Karpas-422 (cell line): ENCODE measurements around the gene KRTAP5-1. TPM values are rescaled to one million over a fixed set of nuclear protein-coding genes. Genes with fewer than 3 reads are reported as not detected.

ENCODE experiments used
- DNase-seq: peaks from one replicate; pipeline ENCODE4 v3.0.0-alpha.2; 2015
- H2AFZ ChIP-seq: fragments of 200-600 bp; sonication (generic); 2 replicates; pipeline ENCODE4 v1.6.1; 2014; ENCODE audit warnings: antibody characterized with exemption, low read length, mixed read lengths
- H3K27ac ChIP-seq: fragments of 200-600 bp; sonication (generic); 2 replicates; pipeline ENCODE4 v1.5.1; 2014; ENCODE audit warnings: mild to moderate bottlenecking, low read length, moderate library complexity
- H3K27me3 ChIP-seq: fragments of 200-600 bp; sonication (generic); 2 replicates; pipeline ENCODE4 v1.6.1; 2014; ENCODE audit warnings: low read length, mixed read lengths
- H3K36me3 ChIP-seq: fragments of 200-600 bp; sonication (generic); 2 replicates; pipeline ENCODE4 v1.6.1; 2014; ENCODE audit warnings: low read length, mixed read lengths; ENCODE audit not compliant: insufficient read depth
- H3K4me1 ChIP-seq: fragments of 200-600 bp; sonication (generic); 2 replicates; pipeline ENCODE4 v1.6.1; 2014; ENCODE audit warnings: mild to moderate bottlenecking, low read length, mixed read lengths
- H3K4me2 ChIP-seq: fragments of 200-600 bp; sonication (generic); 2 replicates; pipeline ENCODE4 v1.6.1; 2014; ENCODE audit warnings: low read length, low read depth, mild to moderate bottlenecking; ENCODE audit not compliant: poor library complexity, severe bottlenecking
- H3K4me3 ChIP-seq: fragments of 200-600 bp; sonication (generic); 2 replicates; pipeline ENCODE4 v1.5.1; 2014; ENCODE audit warnings: mild to moderate bottlenecking, antibody characterized with exemption, low read length, mixed read lengths
- H3K79me2 ChIP-seq: fragments of 200-600 bp; sonication (generic); 2 replicates; pipeline ENCODE4 v1.6.1; 2014; ENCODE audit warnings: mild to moderate bottlenecking, low read length, mixed read lengths
- H3K9ac ChIP-seq: fragments of 200-600 bp; sonication (generic); 2 replicates; pipeline ENCODE4 v1.6.0; 2014; ENCODE audit warnings: low read length
- H3K9me2 ChIP-seq: fragments of 200-600 bp; sonication (generic), shearing (Covaris generic); replicated peaks from 2 replicates; pipeline ENCODE4 v1.6.0; 2014; ENCODE audit warnings: mild to moderate bottlenecking, low read length, moderate library complexity; ENCODE audit not compliant: insufficient read depth
- H3K9me3 ChIP-seq: fragments of 300-700, 200-600 bp; sonication (generic); 2 replicates; pipeline ENCODE4 v1.6.1; 2014; ENCODE audit warnings: low read length, mixed read lengths
- H4K20me1 ChIP-seq: fragments of 200-600 bp; sonication (generic); 2 replicates; pipeline ENCODE4 v1.6.1; 2014; ENCODE audit warnings: mild to moderate bottlenecking, antibody characterized with exemption, low read length, low read depth; ENCODE audit not compliant: insufficient read depth
- total RNA-seq: library from RNA; depleted of rRNA; stranded (reverse); fragments of >200 nt; shearing (Covaris generic); gene quantifications from 2 replicates; pipeline ENCODE4 v1.2.3, GENCODE V29; 2014; ENCODE audit warnings: low replicate concordance

The KRTAP5-1 gene
- total RNA-seq, 1 experiment from 2014 or later = not detected

- H3K4me3 ChIP-seq = 0 out of 2 replicates have a peak overlapping the region, but pooled peaks have one; percentile 54
- H3K4me2 ChIP-seq = peak overlapping the region; percentile 74
- DNase-seq = no peak
- H3K4me1 ChIP-seq = peaks cover 28% of the 10 kb centered on the region
- H3K79me2 ChIP-seq = no peaks in the 10 kb centered on the region
- H3K36me3 ChIP-seq = no peaks in the 10 kb centered on the region
- H2AFZ ChIP-seq = no peak overlapping the region
- no peaks in the 10 kb centered on the region for H3K9me2 ChIP-seq
- H3K27ac ChIP-seq = no peak overlapping the region
- H3K9me3 ChIP-seq = no peaks in the 10 kb centered on the region
- H3K27me3 ChIP-seq = no peaks in the 10 kb centered on the region
- peaks cover 31% of the 10 kb centered on the region for H4K20me1 ChIP-seq
- no peak overlapping the region for H3K9ac ChIP-seq
Measured at GRCh38 chr11:1573077-1573902, 11.8 kb downstream of the KRTAP5-1 start.

GRCh38 chr11:1572197-1573076 is 12.6 kb downstream of the KRTAP5-1 start, which contains the start of gene DUSP8:
Gene DUSP8, minus strand, starts transcription at chr11:1572271. Its CDS starts 6,445 bp downstream, at chr11:1565826.
- H3K4me3 ChIP-seq = no peak within 1 kb of the TSS
- H3K27ac ChIP-seq = no peak within 1 kb of the TSS
- no peaks in the 10 kb centered on the region for H3K9me3 ChIP-seq
- peaks cover 33% of the 10 kb centered on the region for H4K20me1 ChIP-seq
- no peak within 1 kb of the TSS for H3K4me2 ChIP-seq
- H3K4me1 ChIP-seq = peaks cover 34% of the 10 kb centered on the region
- no peaks in the 10 kb centered on the region for H3K36me3 ChIP-seq
- no peaks in the 10 kb centered on the region for H3K9me2 ChIP-seq
- H2AFZ ChIP-seq = no peak within 1 kb of the TSS
- no peaks in the 10 kb centered on the region for H3K27me3 ChIP-seq
- H3K9ac ChIP-seq = no peak within 1 kb of the TSS
- no peaks in the 10 kb centered on the region for H3K79me2 ChIP-seq
- DNase-seq = peak; percentile 88

GRCh38 chr11:1571760-1572196 is 13.3 kb downstream of the KRTAP5-1 start:
- Histone ChIP-seq H2AFZ (no peak overlapping the region), H3K9me2 (no peaks in the 10 kb centered on the region), H3K27ac (no peak overlapping the region), H4K20me1 (peaks cover 39% of the 10 kb centered on the region), H3K9ac (no peak overlapping the region), H3K9me3 (no peaks in the 10 kb centered on the region), H3K27me3 (no peaks in the 10 kb centered on the region), H3K4me3 (no peak overlapping the region), H3K36me3 (no peaks in the 10 kb centered on the region), H3K79me2 (no peaks in the 10 kb centered on the region), H3K4me1 (peaks cover 34% of the 10 kb centered on the region), H3K4me2 (no peak overlapping the region)
- no peak for DNase-seq

GRCh38 chr11:1570896-1571759 is 14.0 kb downstream of the KRTAP5-1 start:
- H3K9me2 ChIP-seq = no peaks in the 10 kb centered on the region
- H3K4me2 ChIP-seq = no peak overlapping the region
- no peaks in the 10 kb centered on the region for H3K27me3 ChIP-seq
- H3K9ac ChIP-seq = no peak overlapping the region
- no peaks in the 10 kb centered on the region for H3K79me2 ChIP-seq
- H2AFZ ChIP-seq = no peak overlapping the region
- no peak overlapping the region for H3K4me3 ChIP-seq
- peak; percentile 53 for DNase-seq
- peaks cover 43% of the 10 kb centered on the region for H4K20me1 ChIP-seq
- no peaks in the 10 kb centered on the region for H3K36me3 ChIP-seq
- no peaks in the 10 kb centered on the region for H3K9me3 ChIP-seq
- H3K4me1 ChIP-seq = peaks cover 34% of the 10 kb centered on the region
- no peak overlapping the region for H3K27ac ChIP-seq

- no peaks in the 10 kb centered on the region for H3K79me2 ChIP-seq
- H3K4me1 ChIP-seq = peaks cover 34% of the 10 kb centered on the region
- H3K27ac ChIP-seq = no peak overlapping the region
- H3K36me3 ChIP-seq = no peaks in the 10 kb centered on the region
- H2AFZ ChIP-seq = no peak overlapping the region
- no peaks in the 10 kb centered on the region for H3K9me2 ChIP-seq
- H3K9me3 ChIP-seq = no peaks in the 10 kb centered on the region
- DNase-seq = no peak
- H3K4me2 ChIP-seq = no peak overlapping the region
- H3K27me3 ChIP-seq = no peaks in the 10 kb centered on the region
- no peak overlapping the region for H3K9ac ChIP-seq
- peaks cover 43% of the 10 kb centered on the region for H4K20me1 ChIP-seq
- no peak overlapping the region for H3K4me3 ChIP-seq
Measured at GRCh38 chr11:1570531-1570895, 14.6 kb downstream of the KRTAP5-1 start.

- Histone ChIP-seq H3K9me2 (no peaks in the 10 kb centered on the region), H3K4me1 (peaks cover 34% of the 10 kb centered on the region), H3K27me3 (no peaks in the 10 kb centered on the region), H3K27ac (no peak overlapping the region), H3K4me3 (no peak overlapping the region), H3K9ac (no peak overlapping the region), H3K4me2 (no peak overlapping the region), H4K20me1 (peaks cover 46% of the 10 kb centered on the region), H2AFZ (no peak overlapping the region), H3K9me3 (no peaks in the 10 kb centered on the region), H3K36me3 (no peaks in the 10 kb centered on the region), H3K79me2 (no peaks in the 10 kb centered on the region)
- no peak for DNase-seq
Measured at GRCh38 chr11:1570001-1570453, 15.1 kb downstream of the KRTAP5-1 start.

GRCh38 chr11:1569251-1569780 is 15.8 kb downstream of the KRTAP5-1 start:
- Histone ChIP-seq H3K27me3 (no peaks in the 10 kb centered on the region), H3K36me3 (no peaks in the 10 kb centered on the region), H3K9me3 (no peaks in the 10 kb centered on the region), H3K4me3 (no peak overlapping the region), H2AFZ (no peak overlapping the region), H3K79me2 (no peaks in the 10 kb centered on the region), H3K9ac (no peak overlapping the region), H3K27ac (no peak overlapping the region), H3K4me1 (peaks cover 29% of the 10 kb centered on the region), H3K4me2 (no peak overlapping the region), H4K20me1 (peaks cover 47% of the 10 kb centered on the region), H3K9me2 (no peaks in the 10 kb centered on the region)
- no peak for DNase-seq
